ENCODE results near the gene DPYD.

The DPYD gene

DNA sequence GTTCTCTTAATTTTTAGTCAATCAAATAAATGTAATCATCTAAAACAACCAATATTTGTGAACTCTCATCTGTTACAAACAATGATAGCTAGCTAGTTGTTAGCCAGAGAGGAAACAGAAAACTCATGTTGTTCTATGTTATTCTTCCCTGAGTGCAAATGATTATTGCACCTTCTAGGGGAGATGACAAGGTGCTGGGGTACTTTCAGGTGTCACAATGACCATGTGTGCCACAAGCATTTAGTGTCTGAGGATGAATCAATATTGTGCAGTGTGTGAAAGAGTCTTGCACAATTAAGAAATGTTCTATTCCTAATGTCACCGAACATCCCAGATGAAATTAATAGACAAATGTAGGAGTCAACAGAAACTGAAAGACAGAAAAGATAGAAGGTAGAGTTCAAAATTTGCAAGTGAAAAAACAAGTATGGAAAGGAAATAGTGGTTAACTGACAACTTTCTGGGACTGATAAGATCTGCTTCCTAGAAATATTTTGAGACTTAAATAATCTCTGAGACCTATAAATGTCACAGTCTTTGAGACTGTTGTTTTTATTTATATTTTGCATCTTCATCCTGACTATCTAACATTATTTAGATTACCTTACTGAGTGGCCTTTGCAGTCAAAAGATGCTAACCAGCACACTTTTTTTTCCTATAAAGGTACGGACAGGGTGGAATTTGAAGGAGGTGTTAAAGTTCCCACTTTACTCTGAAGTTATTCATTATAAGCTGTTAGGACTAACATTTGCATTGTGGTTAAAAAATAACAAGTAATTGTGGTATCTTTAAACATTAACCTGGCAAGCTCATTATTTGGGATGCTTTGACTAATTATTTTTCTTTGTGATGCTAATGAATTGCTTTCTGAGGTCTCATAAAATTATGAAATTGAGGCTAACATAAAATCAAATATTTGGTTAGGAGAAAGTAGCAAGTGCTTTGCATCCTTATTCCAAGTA is 21.6 kb upstream of the DPYD start:
- Histone ChIP-seq H3K9ac (ENCODE audit: low read depth, low read length, poor library complexity) (no peak overlapping the region), H2AK5ac (ENCODE audit: low read depth, low read length) (no peak overlapping the region), H2BK15ac (ENCODE audit: low read length) (no peak overlapping the region), H3K27me3 (ENCODE audit: control insufficient read depth in 3 of 3, insufficient read depth in 3 of 3, low read depth in 1 of 3, low read length in 3 of 3) (no peaks in the 10 kb centered on the region), H2BK120ac (ENCODE audit: low read depth, low read length) (no peak overlapping the region), H3K4me1 (ENCODE audit: control insufficient read depth in 2 of 2, insufficient read depth in 1 of 2, low read depth in 1 of 2, low read length in 2 of 2) (no peaks in the 10 kb centered on the region), H2BK12ac (ENCODE audit: low read length) (no peak overlapping the region), H2AFZ (ENCODE audit: low read length) (no peak overlapping the region), H3K36me3 (replicated peaks in 1 of 2; ENCODE audit: control insufficient read depth in 2 of 2, insufficient read depth in 2 of 2, low read length in 2 of 2) (no peaks in the 10 kb centered on the region), H3K4me3 (ENCODE audit: low read length in 2 of 2) (no peak overlapping the region), H2BK5ac (ENCODE audit: low read length) (no peak overlapping the region), H3K23ac (ENCODE audit: low read depth, low read length, poor library complexity) (no peak overlapping the region), H3K9me3 (replicated peaks in 1 of 2; ENCODE audit: control insufficient read depth in 2 of 2, insufficient read depth in 1 of 2, low read depth in 1 of 2, low read length in 2 of 2) (no peaks in the 10 kb centered on the region), H4K8ac (ENCODE audit: low read depth, low read length) (no peak overlapping the region), H3K14ac (ENCODE audit: low read length) (no peak overlapping the region), H3K79me1 (ENCODE audit: low read depth, low read length) (no peaks in the 10 kb centered on the region), H4K91ac (ENCODE audit: low read depth, low read length, poor library complexity) (no peak overlapping the region), H3K4ac (ENCODE audit: low read length) (no peak overlapping the region), H3K4me2 (ENCODE audit: insufficient read depth, low read length, poor library complexity, severe bottlenecking) (no peak overlapping the region), H3K18ac (ENCODE audit: low read length) (no peak overlapping the region), H3K27ac (replicated peaks; ENCODE audit: low read length) (no peak overlapping the region)
- DNase-seq (ENCODE audit: low spot score) = no peak
- no CpG with 5 or more reads among the region's 2 CpGs for WGBS, 2 donors (ENCODE audit: extremely low coverage in 2 of 2, insufficient read length in 2 of 2, insufficient replicate concordance in 1 of 2)

DNA sequence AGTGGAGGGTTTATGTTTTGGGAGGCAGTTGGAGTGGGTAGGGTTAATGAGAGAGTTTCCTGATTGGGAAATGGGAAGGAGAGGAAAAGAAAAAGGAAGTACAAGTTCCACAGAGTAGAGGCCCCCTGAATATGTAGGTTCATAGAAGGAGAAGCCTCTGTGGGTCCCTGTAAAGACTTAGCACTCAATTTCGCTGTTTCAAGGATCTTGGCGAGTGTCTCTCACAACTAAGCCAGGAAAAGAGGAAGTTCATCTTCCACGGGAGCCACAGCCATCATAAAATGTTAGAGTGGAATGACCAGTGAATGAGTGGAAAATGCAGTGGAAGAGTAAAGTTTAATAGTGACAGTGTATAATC is 17.4 kb upstream of the DPYD start:
- Histone ChIP-seq H2BK15ac (ENCODE audit: low read length) (no peak overlapping the region), H3K4ac (ENCODE audit: low read length) (no peak overlapping the region), H3K27me3 (ENCODE audit: control insufficient read depth in 3 of 3, insufficient read depth in 3 of 3, low read depth in 1 of 3, low read length in 3 of 3) (no peaks in the 10 kb centered on the region), H2BK120ac (ENCODE audit: low read depth, low read length) (no peak overlapping the region), H3K27ac (replicated peaks; ENCODE audit: low read length) (no peak overlapping the region), H4K8ac (ENCODE audit: low read depth, low read length) (no peak overlapping the region), H3K9ac (ENCODE audit: low read depth, low read length, poor library complexity) (no peak overlapping the region), H3K23ac (ENCODE audit: low read depth, low read length, poor library complexity) (no peak overlapping the region), H3K4me3 (ENCODE audit: low read length in 2 of 2) (no peak overlapping the region), H3K79me1 (ENCODE audit: low read depth, low read length) (no peaks in the 10 kb centered on the region), H2BK5ac (ENCODE audit: low read length) (no peak overlapping the region), H3K36me3 (replicated peaks in 1 of 2; ENCODE audit: control insufficient read depth in 2 of 2, insufficient read depth in 2 of 2, low read length in 2 of 2) (no peaks in the 10 kb centered on the region), H2AK5ac (ENCODE audit: low read depth, low read length) (no peak overlapping the region), H3K4me1 (ENCODE audit: control insufficient read depth in 2 of 2, insufficient read depth in 1 of 2, low read depth in 1 of 2, low read length in 2 of 2) (peaks cover 0 to 2% of the 10 kb centered on the region in 2 donors), H3K18ac (ENCODE audit: low read length) (no peak overlapping the region), H4K91ac (ENCODE audit: low read depth, low read length, poor library complexity) (no peak overlapping the region), H2AFZ (ENCODE audit: low read length) (no peak overlapping the region), H3K9me3 (replicated peaks in 1 of 2; ENCODE audit: control insufficient read depth in 2 of 2, insufficient read depth in 1 of 2, low read depth in 1 of 2, low read length in 2 of 2) (no peaks in the 10 kb centered on the region), H3K4me2 (ENCODE audit: insufficient read depth, low read length, poor library complexity, severe bottlenecking) (no peak overlapping the region), H2BK12ac (ENCODE audit: low read length) (no peak overlapping the region), H3K14ac (ENCODE audit: low read length) (no peak overlapping the region)
- WGBS, 2 donors (ENCODE audit: extremely low coverage in 2 of 2, insufficient read length in 2 of 2, insufficient replicate concordance in 1 of 2) = no CpG with 5 or more reads among the region's 3 CpGs
- no peak for DNase-seq (ENCODE audit: low spot score)

DNA sequence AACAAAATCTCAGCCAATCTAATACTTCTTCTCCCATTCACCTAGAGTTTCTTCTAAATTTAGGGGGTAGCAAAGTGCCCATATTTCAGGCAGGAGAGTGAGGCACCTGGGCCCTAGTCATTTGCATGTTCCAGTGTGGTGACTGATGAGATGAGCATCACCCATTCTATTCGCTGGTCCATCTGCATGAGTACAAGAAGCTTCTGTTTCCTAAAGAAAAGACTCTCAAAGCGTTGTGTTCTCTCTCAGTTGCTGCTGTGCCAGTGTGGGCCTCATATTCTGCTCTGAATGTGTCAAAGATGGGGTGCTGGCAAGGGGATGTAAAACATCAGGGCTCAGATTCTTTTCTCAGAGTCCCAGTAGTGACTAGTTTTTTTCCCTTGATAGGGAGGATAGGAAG is 16.1 kb upstream of the DPYD start:
- Histone ChIP-seq H3K4me1 (ENCODE audit: control insufficient read depth in 2 of 2, insufficient read depth in 1 of 2, low read depth in 1 of 2, low read length in 2 of 2) (peaks cover 0 to 2% of the 10 kb centered on the region in 2 donors), H2BK12ac (ENCODE audit: low read length) (no peak overlapping the region), H3K27ac (replicated peaks; ENCODE audit: low read length) (no peak overlapping the region), H3K9me3 (replicated peaks in 1 of 2; ENCODE audit: control insufficient read depth in 2 of 2, insufficient read depth in 1 of 2, low read depth in 1 of 2, low read length in 2 of 2) (no peaks in the 10 kb centered on the region), H2BK15ac (ENCODE audit: low read length) (no peak overlapping the region), H3K23ac (ENCODE audit: low read depth, low read length, poor library complexity) (no peak overlapping the region), H3K27me3 (ENCODE audit: control insufficient read depth in 3 of 3, insufficient read depth in 3 of 3, low read depth in 1 of 3, low read length in 3 of 3) (no peaks in the 10 kb centered on the region), H4K91ac (ENCODE audit: low read depth, low read length, poor library complexity) (no peak overlapping the region), H2AK5ac (ENCODE audit: low read depth, low read length) (no peak overlapping the region), H3K14ac (ENCODE audit: low read length) (no peak overlapping the region), H2BK120ac (ENCODE audit: low read depth, low read length) (no peak overlapping the region), H3K36me3 (replicated peaks in 1 of 2; ENCODE audit: control insufficient read depth in 2 of 2, insufficient read depth in 2 of 2, low read length in 2 of 2) (no peaks in the 10 kb centered on the region), H2AFZ (ENCODE audit: low read length) (no peak overlapping the region), H3K4me3 (ENCODE audit: low read length in 2 of 2) (no peak overlapping the region), H3K9ac (ENCODE audit: low read depth, low read length, poor library complexity) (no peak overlapping the region), H3K79me1 (ENCODE audit: low read depth, low read length) (no peaks in the 10 kb centered on the region), H3K4ac (ENCODE audit: low read length) (no peak overlapping the region), H3K4me2 (ENCODE audit: insufficient read depth, low read length, poor library complexity, severe bottlenecking) (no peak overlapping the region), H3K18ac (ENCODE audit: low read length) (no peak overlapping the region), H4K8ac (ENCODE audit: low read depth, low read length) (no peak overlapping the region), H2BK5ac (ENCODE audit: low read length) (no peak overlapping the region)
- DNase-seq (ENCODE audit: low spot score) = no peak
- WGBS, 2 donors (ENCODE audit: extremely low coverage in 2 of 2, insufficient read length in 2 of 2, insufficient replicate concordance in 1 of 2) = no CpG with 5 or more reads among the region's 2 CpGs

DNA sequence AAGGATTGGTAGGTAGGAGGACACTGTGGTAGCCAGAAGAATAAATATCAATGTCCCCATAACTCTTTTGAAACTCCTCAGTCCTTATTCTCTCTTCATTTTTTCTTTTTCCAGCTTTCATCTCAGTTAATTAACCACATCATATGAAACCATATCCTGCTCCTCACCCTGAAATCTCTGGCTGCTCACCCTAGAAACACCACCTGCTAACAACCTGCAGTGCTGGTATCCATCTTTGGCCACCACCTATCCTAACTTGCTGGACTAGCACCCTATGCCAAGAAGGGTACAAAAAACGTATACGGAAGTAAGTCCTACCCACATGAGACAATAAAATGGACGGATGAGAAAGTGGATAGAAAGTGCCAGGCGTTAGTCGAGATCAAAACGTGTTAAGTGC is 13.7 kb upstream of the DPYD start:
- H2AFZ ChIP-seq (ENCODE audit: low read length) = no peak overlapping the region
- H3K4me1 ChIP-seq (ENCODE audit: control insufficient read depth in 2 of 2, insufficient read depth in 1 of 2, low read depth in 1 of 2, low read length in 2 of 2) = peaks cover 0 to 2% of the 10 kb centered on the region in 2 donors
- no peak overlapping the region for H3K14ac ChIP-seq (ENCODE audit: low read length)
- H2BK15ac ChIP-seq (ENCODE audit: low read length) = no peak overlapping the region
- H3K4me2 ChIP-seq (ENCODE audit: insufficient read depth, low read length, poor library complexity, severe bottlenecking) = no peak overlapping the region
- H2AK5ac ChIP-seq (ENCODE audit: low read depth, low read length) = no peak overlapping the region
- H3K36me3 ChIP-seq (replicated peaks in 1 of 2; ENCODE audit: control insufficient read depth in 2 of 2, insufficient read depth in 2 of 2, low read length in 2 of 2) = no peaks in the 10 kb centered on the region
- H3K4me3 ChIP-seq (ENCODE audit: low read length in 2 of 2) = no peak overlapping the region
- no peak overlapping the region for H2BK5ac ChIP-seq (ENCODE audit: low read length)
- no peaks in the 10 kb centered on the region for H3K27me3 ChIP-seq (ENCODE audit: control insufficient read depth in 3 of 3, insufficient read depth in 3 of 3, low read depth in 1 of 3, low read length in 3 of 3)
- H3K27ac ChIP-seq (replicated peaks; ENCODE audit: low read length) = no peak overlapping the region
- no peak overlapping the region for H4K91ac ChIP-seq (ENCODE audit: low read depth, low read length, poor library complexity)
- H2BK120ac ChIP-seq (ENCODE audit: low read depth, low read length) = no peak overlapping the region
- no peaks in the 10 kb centered on the region for H3K79me1 ChIP-seq (ENCODE audit: low read depth, low read length)
- H3K9me3 ChIP-seq (replicated peaks in 1 of 2; ENCODE audit: control insufficient read depth in 2 of 2, insufficient read depth in 1 of 2, low read depth in 1 of 2, low read length in 2 of 2) = no peaks in the 10 kb centered on the region
- H3K18ac ChIP-seq (ENCODE audit: low read length) = no peak overlapping the region
- no peak overlapping the region for H3K9ac ChIP-seq (ENCODE audit: low read depth, low read length, poor library complexity)
- DNase-seq (ENCODE audit: low spot score) = no peak
- WGBS, 2 donors (ENCODE audit: extremely low coverage in 2 of 2, insufficient read length in 2 of 2, insufficient replicate concordance in 1 of 2) = no CpG with 5 or more reads among the region's 6 CpGs
- H3K23ac ChIP-seq (ENCODE audit: low read depth, low read length, poor library complexity) = no peak overlapping the region
- no peak overlapping the region for H3K4ac ChIP-seq (ENCODE audit: low read length)
- no peak overlapping the region for H2BK12ac ChIP-seq (ENCODE audit: low read length)
- no peak overlapping the region for H4K8ac ChIP-seq (ENCODE audit: low read depth, low read length)

Measured in neuronal stem cell (in vitro differentiated cells).